ENCODE measurements around the gene PKN3. TPM values are rescaled to one million over a fixed set of nuclear protein-coding genes. Genes with fewer than 3 reads are reported as not detected.

Gene PKN3
- total RNA-seq, 2 donors from 2014 or later = 26.0 to 27.2 TPM

DNA sequence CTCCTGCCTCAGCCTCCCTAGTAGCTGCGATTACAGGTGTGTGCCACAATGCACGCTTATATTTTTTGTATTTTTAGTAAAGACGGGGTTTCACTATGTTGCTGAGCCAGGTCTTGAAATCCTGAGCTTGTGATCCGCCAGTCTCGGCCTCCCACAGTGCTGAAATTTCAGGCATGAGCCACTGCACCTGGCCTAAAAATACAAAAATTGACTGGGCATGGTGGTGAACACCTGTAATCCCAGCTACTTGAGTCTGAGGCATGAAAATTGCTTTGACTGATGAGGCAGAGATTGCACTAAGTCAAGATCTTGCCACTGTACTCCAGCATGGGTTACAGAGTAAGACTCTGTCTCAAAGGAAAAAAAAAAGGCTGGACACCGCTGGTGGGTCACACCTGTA, 32.5 kb upstream of the PKN3 start:
- Histone ChIP-seq H3K36me3 (ENCODE audit: control insufficient read depth, insufficient read depth, low read length) (no peaks in the 10 kb centered on the region), H3K9ac (ENCODE audit: extremely low read depth, low read length, poor library complexity, severe bottlenecking) (no peak overlapping the region), H3K9me3 (ENCODE audit: control insufficient read depth, low read length) (no peaks in the 10 kb centered on the region), H3K4me3 (ENCODE audit: low read length) (no peak overlapping the region), H3K27me3 (ENCODE audit: control insufficient read depth, insufficient read depth, low read length, poor library complexity, severe bottlenecking) (no peaks in the 10 kb centered on the region), H3K27ac (ENCODE audit: low read depth, low read length) (no peak overlapping the region), H3K4me1 (ENCODE audit: control insufficient read depth, insufficient read depth, low read length) (no peaks in the 10 kb centered on the region)
- Mint-ChIP-seq H3K4me1 (no peaks in the 10 kb centered on the region), H3K27me3 (ENCODE audit: insufficient read depth) (no peaks in the 10 kb centered on the region), H3K9me3 (no peaks in the 10 kb centered on the region), H3K27ac (no peak overlapping the region), H3K36me3 (ENCODE audit: low read depth) (no peaks in the 10 kb centered on the region), H3K4me3 (no peak overlapping the region)
- TF ChIP-seq, protein P1, sequence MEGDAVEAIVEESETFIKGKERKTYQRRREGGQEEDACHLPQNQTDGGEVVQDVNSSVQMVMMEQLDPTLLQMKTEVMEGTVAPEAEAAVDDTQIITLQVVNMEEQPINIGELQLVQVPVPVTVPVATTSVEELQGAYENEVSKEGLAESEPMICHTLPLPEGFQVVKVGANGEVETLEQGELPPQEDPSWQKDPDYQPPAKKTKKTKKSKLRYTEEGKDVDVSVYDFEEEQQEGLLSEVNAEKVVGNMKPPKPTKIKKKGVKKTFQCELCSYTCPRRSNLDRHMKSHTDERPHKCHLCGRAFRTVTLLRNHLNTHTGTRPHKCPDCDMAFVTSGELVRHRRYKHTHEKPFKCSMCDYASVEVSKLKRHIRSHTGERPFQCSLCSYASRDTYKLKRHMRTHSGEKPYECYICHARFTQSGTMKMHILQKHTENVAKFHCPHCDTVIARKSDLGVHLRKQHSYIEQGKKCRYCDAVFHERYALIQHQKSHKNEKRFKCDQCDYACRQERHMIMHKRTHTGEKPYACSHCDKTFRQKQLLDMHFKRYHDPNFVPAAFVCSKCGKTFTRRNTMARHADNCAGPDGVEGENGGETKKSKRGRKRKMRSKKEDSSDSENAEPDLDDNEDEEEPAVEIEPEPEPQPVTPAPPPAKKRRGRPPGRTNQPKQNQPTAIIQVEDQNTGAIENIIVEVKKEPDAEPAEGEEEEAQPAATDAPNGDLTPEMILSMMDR (conservative IDR thresholded peaks at IDR 0.05) = no peak
- DNase-seq = peak; percentile 11
- 91 to 95% methylated on average over 4 to 6 of the region's 6 CpGs for WGBS, 2 experiments (ENCODE audit: insufficient coverage in 1 of 2, insufficient read length in 1 of 2)

DNA sequence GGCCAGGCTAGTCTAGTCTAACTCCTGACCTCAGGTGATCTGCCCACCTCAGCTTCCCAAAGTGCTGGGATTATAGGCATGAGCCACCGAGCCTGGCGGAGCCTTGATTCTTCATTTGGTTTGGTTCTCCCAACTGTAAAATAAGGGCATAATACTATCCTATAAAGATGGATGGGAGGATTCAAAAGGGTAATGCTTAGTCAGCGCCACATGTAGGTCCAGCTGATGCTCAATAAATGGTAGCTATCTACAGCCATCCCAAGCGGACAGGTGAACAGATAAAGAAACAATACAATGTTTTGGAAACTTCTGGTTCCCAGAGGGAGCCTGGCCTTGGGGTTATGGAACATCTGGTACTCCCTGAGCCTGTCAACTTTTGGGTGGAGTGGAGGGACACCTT, 26.9 kb upstream of the PKN3 start:
- H3K4me3 ChIP-seq (ENCODE audit: low read length) = no peak overlapping the region
- H3K4me1 ChIP-seq (ENCODE audit: control insufficient read depth, insufficient read depth, low read length) = no peaks in the 10 kb centered on the region
- TF ChIP-seq, protein P1 (conservative IDR thresholded peaks at IDR 0.05) = no peak
- no peaks in the 10 kb centered on the region for H3K27me3 ChIP-seq (ENCODE audit: control insufficient read depth, insufficient read depth, low read length, poor library complexity, severe bottlenecking)
- Mint-ChIP-seq H3K4me3 (no peak overlapping the region), H3K36me3 (ENCODE audit: low read depth) (no peaks in the 10 kb centered on the region), H3K9me3 (no peaks in the 10 kb centered on the region), H3K27me3 (ENCODE audit: insufficient read depth) (no peaks in the 10 kb centered on the region), H3K4me1 (no peaks in the 10 kb centered on the region), H3K27ac (no peak overlapping the region)
- no peaks in the 10 kb centered on the region for H3K36me3 ChIP-seq (ENCODE audit: control insufficient read depth, insufficient read depth, low read length)
- H3K9ac ChIP-seq (ENCODE audit: extremely low read depth, low read length, poor library complexity, severe bottlenecking) = no peak overlapping the region
- H3K27ac ChIP-seq (ENCODE audit: low read depth, low read length) = no peak overlapping the region
- WGBS, 2 experiments (ENCODE audit: insufficient coverage in 1 of 2, insufficient read length in 1 of 2) = 90 to 95% methylated on average over 2 to 4 of the region's 4 CpGs
- H3K9me3 ChIP-seq (ENCODE audit: control insufficient read depth, low read length) = no peaks in the 10 kb centered on the region
- peak; percentile 13 for DNase-seq

DNA sequence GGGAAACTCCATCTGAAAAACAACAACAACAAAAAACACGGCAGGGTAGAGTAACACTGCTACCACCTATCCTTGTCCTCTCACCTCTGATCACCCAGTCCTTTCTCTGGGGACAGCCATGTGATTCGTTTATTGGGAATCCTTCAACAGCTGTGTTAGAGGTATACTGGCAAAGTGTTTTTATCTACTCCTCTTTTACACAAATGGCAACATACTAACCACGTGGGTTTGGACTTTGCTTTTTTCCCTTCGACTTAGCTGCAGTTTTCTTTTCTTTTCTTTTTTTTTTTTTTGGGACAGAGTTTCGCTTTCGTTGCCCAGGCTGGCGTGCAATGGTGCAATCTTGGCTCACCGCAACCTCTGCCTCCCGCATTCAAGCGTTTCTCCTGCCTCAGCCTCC, 24.5 kb upstream of the PKN3 start:
- DNase-seq = no peak
- 89 to 92% methylated on average over 9 to 10 of the region's 10 CpGs for WGBS, 2 experiments (ENCODE audit: insufficient coverage in 1 of 2, insufficient read length in 1 of 2)

More for the DNA sequence above, 24.5 kb upstream of the PKN3 start:
- no peaks in the 10 kb centered on the region for H3K27me3 ChIP-seq (ENCODE audit: control insufficient read depth, insufficient read depth, low read length, poor library complexity, severe bottlenecking)
- H3K27ac ChIP-seq (ENCODE audit: low read depth, low read length) = no peak overlapping the region
- Mint-ChIP-seq H3K4me3 (no peak overlapping the region), H3K9me3 (peaks cover under 1% of the 10 kb centered on the region), H3K4me1 (no peaks in the 10 kb centered on the region), H3K27ac (no peak overlapping the region), H3K36me3 (ENCODE audit: low read depth) (peaks cover 3% of the 10 kb centered on the region), H3K27me3 (ENCODE audit: insufficient read depth) (no peaks in the 10 kb centered on the region)
- no peaks in the 10 kb centered on the region for H3K36me3 ChIP-seq (ENCODE audit: control insufficient read depth, insufficient read depth, low read length)
- H3K9me3 ChIP-seq (ENCODE audit: control insufficient read depth, low read length) = no peaks in the 10 kb centered on the region
- H3K4me1 ChIP-seq (ENCODE audit: control insufficient read depth, insufficient read depth, low read length) = no peaks in the 10 kb centered on the region
- TF ChIP-seq, protein P1 (conservative IDR thresholded peaks at IDR 0.05) = no peak
- no peak overlapping the region for H3K9ac ChIP-seq (ENCODE audit: extremely low read depth, low read length, poor library complexity, severe bottlenecking)
- no peak overlapping the region for H3K4me3 ChIP-seq (ENCODE audit: low read length)
